ENCODE data around the gene MIDN.
A peak's percentile ranks its signal among the peaks of the same experiment; 100 is the strongest.

The MIDN gene

DNA sequence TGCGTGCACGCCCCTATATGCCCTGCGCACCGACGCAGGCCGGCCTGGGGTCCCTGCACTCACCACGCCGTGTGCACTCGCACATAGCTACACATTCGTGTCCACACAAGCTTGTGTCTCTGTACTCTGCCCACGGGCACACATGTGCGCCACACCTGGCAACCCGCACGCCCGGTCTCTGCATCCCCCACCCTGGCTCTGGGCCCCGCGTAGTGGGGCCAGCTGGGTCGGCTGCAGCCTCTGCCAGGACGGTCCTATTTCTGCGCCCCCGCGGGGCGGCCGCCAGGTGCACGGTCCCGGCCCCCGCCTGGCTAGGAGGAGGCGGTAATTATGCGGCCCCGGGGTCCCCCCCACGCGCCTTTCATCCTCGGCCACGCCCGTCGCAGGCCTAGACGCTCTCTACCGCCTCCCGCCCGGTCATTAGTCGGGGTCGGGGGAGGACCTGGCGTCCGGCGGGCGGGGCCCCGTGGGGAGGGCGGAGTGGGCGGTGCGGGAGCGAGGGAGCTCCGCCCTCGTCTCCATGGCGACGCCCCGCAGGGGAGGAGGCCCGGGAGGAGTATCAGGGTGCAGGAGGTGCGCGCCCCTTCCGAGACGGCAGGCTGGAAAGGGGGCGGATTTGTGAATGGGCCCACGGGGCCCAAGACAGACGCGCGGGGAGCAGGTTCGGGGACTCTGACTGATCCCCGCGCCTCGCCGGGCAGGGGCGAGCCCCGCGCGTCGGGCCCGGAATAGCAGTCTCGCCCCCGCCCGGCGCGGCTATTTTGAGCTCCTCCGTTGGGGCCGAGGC, 17.9 kb downstream of the MIDN start (continued):
- TF ChIP-seq, protein P1, sequence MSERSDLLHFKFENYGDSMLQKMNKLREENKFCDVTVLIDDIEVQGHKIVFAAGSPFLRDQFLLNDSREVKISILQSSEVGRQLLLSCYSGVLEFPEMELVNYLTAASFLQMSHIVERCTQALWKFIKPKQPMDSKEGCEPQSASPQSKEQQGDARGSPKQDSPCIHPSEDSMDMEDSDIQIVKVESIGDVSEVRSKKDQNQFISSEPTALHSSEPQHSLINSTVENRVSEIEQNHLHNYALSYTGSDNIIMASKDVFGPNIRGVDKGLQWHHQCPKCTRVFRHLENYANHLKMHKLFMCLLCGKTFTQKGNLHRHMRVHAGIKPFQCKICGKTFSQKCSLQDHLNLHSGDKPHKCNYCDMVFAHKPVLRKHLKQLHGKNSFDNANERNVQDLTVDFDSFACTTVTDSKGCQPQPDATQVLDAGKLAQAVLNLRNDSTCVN (tag by site-specific recombination; optimal IDR thresholded peaks at IDR 0.05): peak; percentile 82
- TF ChIP-seq, protein P2, sequence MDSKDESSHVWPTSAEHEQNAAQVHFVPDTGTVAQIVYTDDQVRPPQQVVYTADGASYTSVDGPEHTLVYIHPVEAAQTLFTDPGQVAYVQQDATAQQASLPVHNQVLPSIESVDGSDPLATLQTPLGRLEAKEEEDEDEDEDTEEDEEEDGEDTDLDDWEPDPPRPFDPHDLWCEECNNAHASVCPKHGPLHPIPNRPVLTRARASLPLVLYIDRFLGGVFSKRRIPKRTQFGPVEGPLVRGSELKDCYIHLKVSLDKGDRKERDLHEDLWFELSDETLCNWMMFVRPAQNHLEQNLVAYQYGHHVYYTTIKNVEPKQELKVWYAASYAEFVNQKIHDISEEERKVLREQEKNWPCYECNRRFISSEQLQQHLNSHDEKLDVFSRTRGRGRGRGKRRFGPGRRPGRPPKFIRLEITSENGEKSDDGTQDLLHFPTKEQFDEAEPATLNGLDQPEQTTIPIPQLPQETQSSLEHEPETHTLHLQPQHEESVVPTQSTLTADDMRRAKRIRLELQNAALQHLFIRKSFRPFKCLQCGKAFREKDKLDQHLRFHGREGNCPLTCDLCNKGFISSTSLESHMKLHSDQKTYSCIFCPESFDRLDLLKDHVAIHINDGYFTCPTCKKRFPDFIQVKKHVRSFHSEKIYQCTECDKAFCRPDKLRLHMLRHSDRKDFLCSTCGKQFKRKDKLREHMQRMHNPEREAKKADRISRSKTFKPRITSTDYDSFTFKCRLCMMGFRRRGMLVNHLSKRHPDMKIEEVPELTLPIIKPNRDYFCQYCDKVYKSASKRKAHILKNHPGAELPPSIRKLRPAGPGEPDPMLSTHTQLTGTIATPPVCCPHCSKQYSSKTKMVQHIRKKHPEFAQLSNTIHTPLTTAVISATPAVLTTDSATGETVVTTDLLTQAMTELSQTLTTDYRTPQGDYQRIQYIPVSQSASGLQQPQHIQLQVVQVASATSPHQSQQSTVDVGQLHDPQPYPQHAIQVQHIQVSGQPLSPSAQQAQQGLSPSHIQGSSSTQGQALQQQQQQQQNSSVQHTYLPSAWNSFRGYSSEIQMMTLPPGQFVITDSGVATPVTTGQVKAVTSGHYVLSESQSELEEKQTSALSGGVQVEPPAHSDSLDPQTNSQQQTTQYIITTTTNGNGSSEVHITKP (tag by site-specific recombination; IDR thresholded peaks at IDR 0.05): peak; percentile 98
- peak; percentile 85; the same call in 1 of the 2 replicates for TF ChIP-seq BCL11A (tag by site-specific recombination; IDR thresholded peaks at IDR 0.05; ENCODE audit: low read depth)
- peak; percentile 44 for TF ChIP-seq ZBTB20 (tag by site-specific recombination; IDR thresholded peaks at IDR 0.05)
- peak; percentile 92 for TF ChIP-seq SP7 (tag by site-specific recombination; IDR thresholded peaks at IDR 0.05)
- TF ChIP-seq ZNF660 (tag by site-specific recombination; IDR thresholded peaks at IDR 0.05): no peak
- TF ChIP-seq ZXDB (tag by site-specific recombination; IDR thresholded peaks at IDR 0.05): peak; percentile 33
- peak; percentile 98 for TF ChIP-seq KLF1 (tag by site-specific recombination; IDR thresholded peaks at IDR 0.05)

DNA sequence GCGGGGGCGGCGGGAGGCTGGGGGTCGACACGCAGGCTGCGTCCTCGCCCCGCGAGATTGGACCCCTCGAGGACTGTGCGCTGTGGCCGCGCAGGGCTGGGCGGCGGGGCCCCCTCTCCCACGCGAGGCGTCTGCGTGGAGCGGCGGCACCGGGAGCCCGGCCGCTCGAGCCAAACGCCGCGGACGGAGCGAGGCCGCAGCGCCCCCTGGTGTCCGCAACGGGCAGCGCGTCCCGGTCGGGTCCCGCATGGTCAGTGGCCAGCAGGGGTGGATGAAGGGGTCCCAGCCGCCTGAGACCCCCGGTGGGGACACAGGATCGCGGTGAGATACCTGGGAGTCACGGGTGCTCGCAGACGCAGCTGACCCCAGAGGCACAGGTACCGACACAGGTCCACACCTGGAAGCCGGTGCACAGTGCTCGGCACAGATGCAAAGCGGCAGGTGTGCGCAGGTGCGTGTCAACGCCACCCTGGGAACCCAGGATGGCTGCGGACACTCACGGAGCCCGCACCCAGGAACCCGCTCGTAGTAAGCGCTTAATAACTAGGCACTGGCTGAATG, 18.6 kb downstream of the MIDN start:
- Histone ChIP-seq H3K36me3 (ENCODE audit: control insufficient read depth in 2 of 2, insufficient read depth in 1 of 2, low read length in 2 of 2) (peaks cover 4 to 22% of the 10 kb centered on the region in 2 experiments; a peak in 2 of 3 replicates), H3K4me3 (ENCODE audit: low read depth, low read length) (peak overlapping the region; percentile 35), H3K27ac (ENCODE audit: extremely low read depth, low read depth, low read length) (no peak overlapping the region; the same call in 1 of the 2 replicates), H3K4me1 (ENCODE audit: control insufficient read depth, insufficient read depth, low read length) (peaks cover 22% of the 10 kb centered on the region), H3K9me3 (ENCODE audit: control insufficient read depth, insufficient read depth, low read depth, low read length) (no peaks in the 10 kb centered on the region)
- ChIA-PET POLR2A (interaction anchor here (1.2 to 7.7 kb wide), 7 partner anchors 8 to 26 kb away, joined by 3 to 407 read pairs (median 9); partner anchors contain the start of genes ATP5F1D and FAM174C), CTCF (interaction anchor here (0.6 to 11.3 kb wide), 20 partner anchors 8 to 645 kb away, joined by 3 to 299 read pairs (median 4); partner anchors contain the start of genes ATP5F1D and FAM174C)
- TF ChIP-seq KLF16 (tag by site-specific recombination; IDR thresholded peaks at IDR 0.05): no peak
- no peak for TF ChIP-seq ZNF473 (tag by site-specific recombination; IDR thresholded peaks at IDR 0.05)
- no peak for TF ChIP-seq GLI4 (tag by site-specific recombination; IDR thresholded peaks at IDR 0.05)
- TF ChIP-seq TRIM28 (IDR thresholded peaks at IDR 0.05; ENCODE audit: borderline replicate concordance, low read length): no peak
- TF ChIP-seq, protein P3, sequence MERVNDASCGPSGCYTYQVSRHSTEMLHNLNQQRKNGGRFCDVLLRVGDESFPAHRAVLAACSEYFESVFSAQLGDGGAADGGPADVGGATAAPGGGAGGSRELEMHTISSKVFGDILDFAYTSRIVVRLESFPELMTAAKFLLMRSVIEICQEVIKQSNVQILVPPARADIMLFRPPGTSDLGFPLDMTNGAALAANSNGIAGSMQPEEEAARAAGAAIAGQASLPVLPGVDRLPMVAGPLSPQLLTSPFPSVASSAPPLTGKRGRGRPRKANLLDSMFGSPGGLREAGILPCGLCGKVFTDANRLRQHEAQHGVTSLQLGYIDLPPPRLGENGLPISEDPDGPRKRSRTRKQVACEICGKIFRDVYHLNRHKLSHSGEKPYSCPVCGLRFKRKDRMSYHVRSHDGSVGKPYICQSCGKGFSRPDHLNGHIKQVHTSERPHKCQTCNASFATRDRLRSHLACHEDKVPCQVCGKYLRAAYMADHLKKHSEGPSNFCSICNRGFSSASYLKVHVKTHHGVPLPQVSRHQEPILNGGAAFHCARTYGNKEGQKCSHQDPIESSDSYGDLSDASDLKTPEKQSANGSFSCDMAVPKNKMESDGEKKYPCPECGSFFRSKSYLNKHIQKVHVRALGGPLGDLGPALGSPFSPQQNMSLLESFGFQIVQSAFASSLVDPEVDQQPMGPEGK (tag by site-specific recombination; IDR thresholded peaks at IDR 0.05): no peak
- TF ChIP-seq ZNF660 (tag by site-specific recombination; IDR thresholded peaks at IDR 0.05): peak; percentile 80
- TF ChIP-seq ZNF248 (tag by site-specific recombination; IDR thresholded peaks at IDR 0.05): no peak
- TF ChIP-seq, protein P4, sequence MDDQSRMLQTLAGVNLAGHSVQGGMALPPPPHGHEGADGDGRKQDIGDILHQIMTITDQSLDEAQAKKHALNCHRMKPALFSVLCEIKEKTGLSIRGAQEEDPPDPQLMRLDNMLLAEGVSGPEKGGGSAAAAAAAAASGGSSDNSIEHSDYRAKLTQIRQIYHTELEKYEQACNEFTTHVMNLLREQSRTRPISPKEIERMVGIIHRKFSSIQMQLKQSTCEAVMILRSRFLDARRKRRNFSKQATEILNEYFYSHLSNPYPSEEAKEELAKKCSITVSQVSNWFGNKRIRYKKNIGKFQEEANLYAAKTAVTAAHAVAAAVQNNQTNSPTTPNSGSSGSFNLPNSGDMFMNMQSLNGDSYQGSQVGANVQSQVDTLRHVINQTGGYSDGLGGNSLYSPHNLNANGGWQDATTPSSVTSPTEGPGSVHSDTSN (CRISPR knock-in tag; IDR thresholded peaks at IDR 0.05): peak; percentile 79; the same call in 1 of the 2 replicates
- TF ChIP-seq ZNF585B (tag by site-specific recombination; IDR thresholded peaks at IDR 0.05): no peak
- TF ChIP-seq GLIS2 (tag by site-specific recombination; IDR thresholded peaks at IDR 0.05): no peak
- TF ChIP-seq ZNF501 (tag by site-specific recombination; IDR thresholded peaks at IDR 0.05): no peak
- TF ChIP-seq, protein P5, sequence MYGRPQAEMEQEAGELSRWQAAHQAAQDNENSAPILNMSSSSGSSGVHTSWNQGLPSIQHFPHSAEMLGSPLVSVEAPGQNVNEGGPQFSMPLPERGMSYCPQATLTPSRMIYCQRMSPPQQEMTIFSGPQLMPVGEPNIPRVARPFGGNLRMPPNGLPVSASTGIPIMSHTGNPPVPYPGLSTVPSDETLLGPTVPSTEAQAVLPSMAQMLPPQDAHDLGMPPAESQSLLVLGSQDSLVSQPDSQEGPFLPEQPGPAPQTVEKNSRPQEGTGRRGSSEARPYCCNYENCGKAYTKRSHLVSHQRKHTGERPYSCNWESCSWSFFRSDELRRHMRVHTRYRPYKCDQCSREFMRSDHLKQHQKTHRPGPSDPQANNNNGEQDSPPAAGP (tag by site-specific recombination; IDR thresholded peaks at IDR 0.05): peak; percentile 14; the same call in 1 of the 2 replicates
- TF ChIP-seq ZNF132 (tag by site-specific recombination; IDR thresholded peaks at IDR 0.05; ENCODE audit: borderline replicate concordance): no peak
